NCI-H2196 treated with DMSO at 0.1 percent for 48 hours (cell line): ENCODE data around the gene ZNF189.
A peak's percentile ranks its signal among the peaks of the same experiment; 100 is the strongest.

ENCODE experiments used
- DNase-seq: peaks from one replicate; lab custom pipeline; 2025; ENCODE audit not compliant: unreplicated experiment; lab: John Stamatoyannopoulos, UW

ZNF189 gene

DNA sequence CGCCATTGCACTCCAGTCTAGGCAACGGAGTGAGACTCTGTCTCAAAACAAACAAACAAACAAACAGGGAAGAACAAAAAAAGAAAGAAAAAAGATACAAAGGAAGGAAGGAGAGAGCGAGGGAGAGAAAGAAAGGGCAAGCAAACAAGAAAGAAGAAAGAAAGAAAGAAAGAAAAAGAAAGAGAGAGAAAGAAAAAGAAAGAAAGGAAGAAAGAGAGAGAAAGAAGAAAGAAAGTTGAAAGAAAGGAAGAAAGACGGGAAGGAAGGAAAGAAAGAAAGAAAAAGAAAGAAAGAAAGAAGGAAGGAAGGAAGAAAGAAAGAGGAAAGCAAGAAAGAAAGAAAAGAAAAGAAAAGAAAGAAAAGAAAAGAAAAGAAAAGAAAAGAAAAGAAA is 50.0 kb downstream of the ZNF189 start:
- DNase-seq, result no peak

DNA sequence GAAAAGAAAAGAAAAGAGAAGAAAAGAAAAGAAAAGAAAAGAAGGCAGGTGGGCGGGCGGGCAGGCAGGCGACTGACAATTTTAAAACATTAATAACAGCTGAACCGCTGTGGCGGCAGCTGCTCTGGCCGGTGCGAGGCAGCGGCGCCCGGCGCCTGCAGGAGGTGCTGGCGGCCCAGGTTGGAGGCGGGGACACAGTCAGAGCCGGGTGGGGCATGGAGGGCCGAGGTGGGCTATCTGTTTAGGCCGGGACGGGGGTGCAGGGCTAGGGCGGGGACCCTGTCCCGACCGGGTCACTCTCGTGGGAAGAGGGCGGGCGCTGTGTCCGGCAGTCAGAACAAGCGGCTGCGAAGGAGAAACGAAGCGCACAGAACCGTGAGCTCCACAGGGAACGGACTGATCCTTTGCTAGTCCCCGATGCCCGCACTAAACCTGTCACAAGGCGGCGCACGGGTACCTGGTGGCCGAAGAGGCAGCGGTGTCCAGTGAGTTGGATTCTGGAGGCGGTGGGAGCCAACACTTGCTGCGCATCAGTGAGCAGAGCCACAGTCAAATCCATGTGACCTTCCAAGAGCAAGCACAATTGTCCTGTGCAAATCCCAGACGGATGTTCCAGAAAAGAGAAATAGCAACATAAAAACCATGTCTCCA is 50.5 kb downstream of the ZNF189 start:
- peak; percentile 83 for DNase-seq

DNA sequence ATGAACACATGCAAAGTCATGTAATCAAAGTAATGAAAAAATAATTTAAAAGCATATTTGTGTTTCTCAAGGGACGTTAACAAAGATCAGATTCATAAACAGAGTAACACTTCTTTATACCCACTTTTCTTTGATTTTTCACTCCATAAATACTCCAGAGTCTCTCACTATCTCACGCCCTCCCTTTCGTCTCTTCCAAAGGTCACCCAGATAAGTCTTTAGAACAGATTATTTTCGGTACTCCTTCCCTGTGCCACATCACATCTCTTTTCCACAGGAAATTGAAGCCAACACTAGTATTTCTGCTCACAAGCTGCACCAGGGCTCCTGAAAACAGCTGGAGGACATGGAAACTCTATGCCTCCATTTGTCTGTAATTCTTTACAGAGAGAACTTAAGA is 52.3 kb downstream of the ZNF189 start:
- DNase-seq, result no peak

DNA sequence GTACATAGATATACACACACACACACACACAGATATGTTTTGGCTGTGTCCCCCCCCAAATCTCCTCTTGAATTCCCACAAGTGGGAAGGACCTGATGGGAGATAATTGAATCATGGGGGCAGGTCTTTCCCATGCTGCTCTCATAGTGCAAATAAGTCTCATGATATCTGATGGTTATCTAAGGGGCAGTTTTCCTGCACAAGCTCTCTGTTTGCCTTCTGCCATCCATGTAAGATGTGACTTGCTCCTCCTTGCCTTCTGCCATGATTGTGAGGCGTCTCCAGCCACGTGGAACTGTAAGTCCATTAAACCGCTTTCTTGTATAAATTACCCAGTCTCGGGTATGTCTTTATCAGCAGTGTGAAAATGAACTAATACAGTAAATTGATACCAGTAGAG is 52.8 kb downstream of the ZNF189 start:
- DNase-seq, result no peak

DNA sequence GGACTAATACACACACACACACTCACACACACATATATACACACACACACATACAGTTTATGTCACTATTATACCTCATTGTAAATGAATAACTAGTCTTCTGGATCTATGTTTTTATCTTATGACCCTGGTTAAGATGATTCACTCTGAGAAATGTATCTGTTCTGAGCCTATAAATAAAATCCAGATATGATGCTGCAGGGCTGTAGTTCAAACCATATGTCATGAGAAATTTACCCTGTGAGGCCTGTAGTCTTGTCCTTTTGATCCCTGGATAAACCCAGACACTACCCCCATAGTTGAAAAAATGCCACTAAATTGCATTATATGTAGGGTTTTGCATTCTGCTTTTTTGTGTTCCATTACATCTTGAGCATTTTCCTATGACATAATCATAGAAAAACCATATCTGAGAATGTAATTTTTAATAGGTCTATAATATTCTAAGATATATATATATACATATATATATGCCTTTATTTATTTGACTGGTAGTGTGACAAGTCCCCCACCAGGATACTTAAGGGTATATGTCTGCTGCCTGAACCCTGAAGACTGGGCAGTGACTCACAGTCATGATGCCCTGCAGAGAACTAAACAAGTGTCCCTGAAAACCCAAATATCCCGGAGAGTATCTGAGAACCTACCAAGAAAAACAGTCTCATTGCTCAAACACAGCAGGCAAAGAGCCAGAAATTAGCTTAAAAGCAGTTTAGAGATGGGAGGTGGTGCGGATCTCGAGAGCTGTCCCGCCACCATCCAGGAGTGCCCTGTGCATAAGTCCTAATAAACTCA is 55.3 kb downstream of the ZNF189 start:
- DNase-seq, result no peak

DNA sequence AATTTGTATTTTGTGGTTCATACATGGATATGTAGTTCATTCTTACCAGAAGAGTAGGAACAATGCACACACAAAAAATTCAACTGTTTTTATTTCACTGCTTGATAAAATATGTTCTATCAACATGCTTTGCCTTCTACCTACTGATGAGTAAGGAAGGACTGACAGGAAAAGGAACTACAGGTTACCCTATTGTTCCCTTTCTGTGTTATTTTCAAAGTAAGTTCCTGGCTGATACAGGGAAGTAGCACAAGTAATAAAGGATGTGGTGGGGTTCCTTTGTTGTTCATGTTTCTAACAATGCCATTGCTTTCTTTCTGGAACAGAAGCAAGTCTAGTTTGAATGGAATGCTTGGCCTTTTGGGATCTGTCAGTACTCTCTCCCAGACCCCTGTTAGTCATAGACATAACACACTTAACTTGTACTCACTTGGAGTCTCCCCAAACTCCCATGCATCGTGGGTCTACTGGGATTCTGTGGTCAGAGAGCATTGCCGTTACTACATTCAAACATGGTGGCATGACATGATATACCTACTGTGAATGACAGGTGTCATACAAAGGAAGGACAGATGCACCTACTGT is 57.1 kb downstream of the ZNF189 start:
- no peak for DNase-seq

DNA sequence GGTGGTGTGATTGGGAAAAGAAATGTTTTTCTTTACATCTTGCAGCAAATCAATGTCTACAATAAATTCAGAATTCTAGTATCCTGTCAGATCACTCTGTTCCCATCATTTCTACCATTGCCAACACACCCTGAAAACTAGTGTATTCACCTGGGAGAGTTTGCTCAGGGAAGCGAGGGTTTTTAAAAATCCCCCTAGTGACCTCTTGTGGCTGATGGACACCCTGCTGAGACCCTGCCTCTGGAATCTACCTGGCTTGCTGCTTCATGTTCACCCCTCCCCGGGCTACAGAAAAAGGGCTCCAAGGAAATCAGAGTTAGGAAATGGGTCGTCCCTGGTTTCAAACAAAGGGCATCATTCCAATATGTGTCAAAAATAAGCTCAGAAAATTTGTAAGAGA is 58.4 kb downstream of the ZNF189 start:
- DNase-seq, result no peak

DNA sequence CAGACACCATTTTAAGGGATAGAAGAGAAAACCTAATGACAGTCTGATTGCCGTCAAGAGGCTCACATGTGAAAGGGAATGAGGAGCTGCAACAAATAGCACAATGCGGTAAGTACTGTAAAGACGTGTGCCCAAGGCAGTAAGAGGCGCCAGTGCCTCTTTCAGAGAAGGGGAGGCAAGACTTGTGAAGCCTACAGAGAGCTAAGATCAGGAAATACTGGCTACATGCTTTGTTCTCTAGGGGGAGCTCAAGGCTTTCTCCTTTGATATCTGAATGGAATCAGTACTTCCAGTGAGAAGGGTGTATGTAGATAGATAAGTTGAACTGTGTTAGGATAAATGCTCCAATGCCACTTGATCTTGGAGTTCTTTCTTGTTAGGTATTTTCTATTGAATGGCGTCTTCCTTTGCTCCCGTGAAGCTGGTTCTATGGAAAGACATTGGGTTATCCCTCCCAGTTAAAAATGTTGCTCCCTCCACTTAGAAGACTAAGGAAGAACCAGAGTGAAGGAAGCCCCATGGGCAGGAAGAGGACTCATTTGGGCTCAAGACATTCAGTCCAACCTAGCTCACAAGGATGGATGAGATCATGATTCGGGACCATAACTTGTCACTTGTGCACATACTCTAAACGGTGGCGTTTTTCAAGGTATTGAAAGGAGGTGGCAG is 60.4 kb downstream of the ZNF189 start:
- peak; percentile 50 for DNase-seq
